ENCODE measurements around the gene PIP5KL1.

Gene PIP5KL1, protein sequence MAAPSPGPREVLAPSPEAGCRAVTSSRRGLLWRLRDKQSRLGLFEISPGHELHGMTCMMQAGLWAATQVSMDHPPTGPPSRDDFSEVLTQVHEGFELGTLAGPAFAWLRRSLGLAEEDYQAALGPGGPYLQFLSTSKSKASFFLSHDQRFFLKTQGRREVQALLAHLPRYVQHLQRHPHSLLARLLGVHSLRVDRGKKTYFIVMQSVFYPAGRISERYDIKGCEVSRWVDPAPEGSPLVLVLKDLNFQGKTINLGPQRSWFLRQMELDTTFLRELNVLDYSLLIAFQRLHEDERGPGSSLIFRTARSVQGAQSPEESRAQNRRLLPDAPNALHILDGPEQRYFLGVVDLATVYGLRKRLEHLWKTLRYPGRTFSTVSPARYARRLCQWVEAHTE

DNA sequence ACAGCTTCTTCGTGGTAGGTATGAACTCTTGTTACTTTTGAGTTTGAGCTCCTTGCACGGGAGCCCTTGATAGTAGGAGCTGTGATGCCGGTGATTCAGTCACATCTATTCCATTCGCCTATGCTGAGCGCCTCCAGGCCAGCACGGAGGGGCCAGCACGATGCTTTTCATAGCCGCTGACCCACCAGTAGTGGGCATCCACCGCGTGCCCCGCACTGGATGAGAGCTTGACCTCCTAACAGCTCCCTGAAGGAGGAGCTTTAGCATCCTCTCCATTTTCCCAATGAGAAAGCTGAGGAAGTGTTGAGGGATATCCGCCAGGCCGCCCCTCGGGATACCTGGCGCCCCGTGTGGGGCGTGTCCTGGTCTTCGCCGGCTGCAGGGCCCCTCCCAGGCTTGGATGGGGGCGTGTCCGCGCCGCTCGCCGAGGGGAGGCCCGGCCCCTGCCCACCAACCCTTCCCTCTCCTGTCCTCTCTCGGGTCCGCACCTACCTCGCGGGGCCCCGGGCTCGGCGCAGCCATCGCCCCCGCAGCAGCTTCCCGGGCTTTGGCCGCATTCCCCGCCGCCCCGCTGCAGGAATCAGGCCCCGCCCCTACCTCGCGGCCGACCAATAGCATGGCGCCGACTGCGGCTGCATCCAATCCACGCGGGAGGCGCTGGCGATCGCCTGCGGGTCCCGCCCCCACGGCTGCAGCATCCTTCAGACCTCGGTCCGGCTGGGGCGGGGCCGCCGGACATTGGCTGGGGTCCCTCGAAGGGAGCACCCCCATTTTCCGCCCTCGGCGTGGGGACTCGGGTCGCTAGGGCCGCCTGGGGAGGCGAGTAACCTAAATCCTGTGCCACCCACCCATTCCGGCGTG, at the start of gene PIP5KL1:
Gene PIP5KL1, minus strand, starts transcription at position 547 of the 861 bp plus-strand sequence. Its CDS starts 25 bp downstream, at position 522.
- TF ChIP-seq, protein P1, sequence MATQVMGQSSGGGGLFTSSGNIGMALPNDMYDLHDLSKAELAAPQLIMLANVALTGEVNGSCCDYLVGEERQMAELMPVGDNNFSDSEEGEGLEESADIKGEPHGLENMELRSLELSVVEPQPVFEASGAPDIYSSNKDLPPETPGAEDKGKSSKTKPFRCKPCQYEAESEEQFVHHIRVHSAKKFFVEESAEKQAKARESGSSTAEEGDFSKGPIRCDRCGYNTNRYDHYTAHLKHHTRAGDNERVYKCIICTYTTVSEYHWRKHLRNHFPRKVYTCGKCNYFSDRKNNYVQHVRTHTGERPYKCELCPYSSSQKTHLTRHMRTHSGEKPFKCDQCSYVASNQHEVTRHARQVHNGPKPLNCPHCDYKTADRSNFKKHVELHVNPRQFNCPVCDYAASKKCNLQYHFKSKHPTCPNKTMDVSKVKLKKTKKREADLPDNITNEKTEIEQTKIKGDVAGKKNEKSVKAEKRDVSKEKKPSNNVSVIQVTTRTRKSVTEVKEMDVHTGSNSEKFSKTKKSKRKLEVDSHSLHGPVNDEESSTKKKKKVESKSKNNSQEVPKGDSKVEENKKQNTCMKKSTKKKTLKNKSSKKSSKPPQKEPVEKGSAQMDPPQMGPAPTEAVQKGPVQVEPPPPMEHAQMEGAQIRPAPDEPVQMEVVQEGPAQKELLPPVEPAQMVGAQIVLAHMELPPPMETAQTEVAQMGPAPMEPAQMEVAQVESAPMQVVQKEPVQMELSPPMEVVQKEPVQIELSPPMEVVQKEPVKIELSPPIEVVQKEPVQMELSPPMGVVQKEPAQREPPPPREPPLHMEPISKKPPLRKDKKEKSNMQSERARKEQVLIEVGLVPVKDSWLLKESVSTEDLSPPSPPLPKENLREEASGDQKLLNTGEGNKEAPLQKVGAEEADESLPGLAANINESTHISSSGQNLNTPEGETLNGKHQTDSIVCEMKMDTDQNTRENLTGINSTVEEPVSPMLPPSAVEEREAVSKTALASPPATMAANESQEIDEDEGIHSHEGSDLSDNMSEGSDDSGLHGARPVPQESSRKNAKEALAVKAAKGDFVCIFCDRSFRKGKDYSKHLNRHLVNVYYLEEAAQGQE (IDR thresholded peaks at IDR 0.05; ENCODE audit: low read depth), result no peak
- TF ChIP-seq TAF1 (IDR thresholded peaks at IDR 0.05; ENCODE audit: low read depth) (0 out of 2 replicates have a peak, but pooled peaks have one; percentile 5), TCF12 (IDR thresholded peaks at IDR 0.05; ENCODE audit: low read depth) (peak; percentile 20; the same call in 1 of the 2 replicates), CREB1 (IDR thresholded peaks at IDR 0.05; ENCODE audit: low read depth) (0 out of 2 replicates have a peak, but pooled peaks have one; percentile 23), YY1 (IDR thresholded peaks at IDR 0.05; ENCODE audit: low read depth) (0 out of 2 replicates have a peak, but pooled peaks have one; percentile 13), EGR1 (IDR thresholded peaks at IDR 0.05) (peak; percentile 81), USF1 (IDR thresholded peaks at IDR 0.05) (no peak), EP300 (IDR thresholded peaks at IDR 0.05; ENCODE audit: borderline replicate concordance) (peak; percentile 14; the same call in 1 of the 2 replicates), RAD21 (IDR thresholded peaks at IDR 0.05; ENCODE audit: low read depth) (no peak; the same call in 1 of the 2 replicates), ZBTB7A (IDR thresholded peaks at IDR 0.05; ENCODE audit: low read depth) (peak; percentile 28)

- TF ChIP-seq NFIC (IDR thresholded peaks at IDR 0.05) (peak; percentile 10; the same call in 1 of the 2 replicates), TAF1 (IDR thresholded peaks at IDR 0.05; ENCODE audit: low read depth) (no peak; the same call in 1 of the 2 replicates), EGR1 (IDR thresholded peaks at IDR 0.05) (peak; percentile 92)
Measured at GRCh38 chr9:127980060-127980705, 49.6 kb upstream of the PIP5KL1 start.

DNA sequence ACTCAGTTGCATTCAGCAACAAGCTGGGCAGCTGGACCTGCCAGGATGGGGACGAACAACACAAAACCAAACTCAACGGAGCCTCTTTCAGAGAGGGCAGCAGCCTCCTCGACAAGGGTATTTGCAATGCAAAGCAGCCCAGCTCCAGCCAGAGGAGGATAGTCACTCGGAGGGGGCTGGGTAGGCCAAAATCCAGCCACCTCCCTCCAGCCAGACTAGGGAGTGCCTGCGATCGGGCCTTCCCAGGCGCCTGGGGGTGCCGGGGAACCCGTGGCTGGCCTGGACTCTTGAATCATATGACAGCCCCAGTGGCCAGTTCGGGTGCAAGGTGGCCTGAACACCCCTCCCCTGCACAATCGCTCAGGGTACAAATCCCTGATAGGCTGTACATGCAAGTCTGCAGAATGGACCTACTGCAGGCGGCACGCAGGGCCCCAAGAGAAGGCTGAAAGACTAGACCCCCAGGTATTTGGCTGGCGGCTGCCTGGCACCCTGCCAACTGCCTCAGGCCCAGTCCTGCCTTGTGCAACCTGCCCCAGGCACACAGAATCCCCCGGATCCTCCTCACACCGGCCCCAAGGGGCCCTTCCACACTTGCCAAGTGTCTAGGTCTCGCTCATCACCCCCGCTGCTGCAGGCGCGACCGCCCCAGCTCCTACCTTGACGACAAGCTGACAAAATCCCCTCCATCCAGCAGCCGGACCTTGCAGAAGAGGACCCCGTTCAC, 48.9 kb upstream of the PIP5KL1 start:
- TF ChIP-seq CEBPB (IDR thresholded peaks at IDR 0.05) (0 out of 2 replicates have a peak, but pooled peaks have one; percentile 4), TEAD4 (IDR thresholded peaks at IDR 0.05) (no peak), ZBTB7A (IDR thresholded peaks at IDR 0.05; ENCODE audit: low read depth) (no peak), NFIC (IDR thresholded peaks at IDR 0.05) (peak; percentile 93), CREB1 (IDR thresholded peaks at IDR 0.05; ENCODE audit: low read depth) (no peak), TAF1 (IDR thresholded peaks at IDR 0.05; ENCODE audit: low read depth) (no peak), TCF12 (IDR thresholded peaks at IDR 0.05; ENCODE audit: low read depth) (no peak), EGR1 (IDR thresholded peaks at IDR 0.05) (no peak), RAD21 (IDR thresholded peaks at IDR 0.05; ENCODE audit: low read depth) (no peak), FOXM1 (IDR thresholded peaks at IDR 0.05; ENCODE audit: borderline replicate concordance, low read depth) (no peak)
- TF ChIP-seq, protein P1 (IDR thresholded peaks at IDR 0.05; ENCODE audit: low read depth), result no peak

- TF ChIP-seq TCF12 (IDR thresholded peaks at IDR 0.05; ENCODE audit: low read depth), result no peak
- no peak for TF ChIP-seq CEBPB (IDR thresholded peaks at IDR 0.05)
- no peak for TF ChIP-seq RAD21 (IDR thresholded peaks at IDR 0.05; ENCODE audit: low read depth)
- no peak for TF ChIP-seq ZBTB7A (IDR thresholded peaks at IDR 0.05; ENCODE audit: low read depth)
- TF ChIP-seq MAX (IDR thresholded peaks at IDR 0.05), result no peak
- no peak for TF ChIP-seq NFIC (IDR thresholded peaks at IDR 0.05)
- TF ChIP-seq TAF1 (IDR thresholded peaks at IDR 0.05; ENCODE audit: low read depth), result no peak
- TF ChIP-seq, protein P1 (IDR thresholded peaks at IDR 0.05; ENCODE audit: low read depth), result no peak
- TF ChIP-seq CREB1 (IDR thresholded peaks at IDR 0.05; ENCODE audit: low read depth), result no peak
- no peak for TF ChIP-seq EP300 (IDR thresholded peaks at IDR 0.05; ENCODE audit: borderline replicate concordance)
- TF ChIP-seq USF1 (IDR thresholded peaks at IDR 0.05), result no peak
- no peak for TF ChIP-seq YY1 (IDR thresholded peaks at IDR 0.05; ENCODE audit: low read depth)
- TF ChIP-seq FOXM1 (IDR thresholded peaks at IDR 0.05; ENCODE audit: borderline replicate concordance, low read depth), result no peak
- TF ChIP-seq EGR1 (IDR thresholded peaks at IDR 0.05), result no peak
Measured at GRCh38 chr9:127979015-127979332, 48.4 kb upstream of the PIP5KL1 start.
